H9 (cell line): Measurements from ENCODE around the gene CDK2AP2. TPM values are rescaled to one million over a fixed set of nuclear protein-coding genes. Genes with fewer than 3 reads are reported as not detected.

Source experiments
- DNase-seq: peaks from one replicate; pipeline ENCODE4 v3.0.0-alpha.2; 2017
- H2AFZ ChIP-seq: one replicate; pipeline ENCODE4 v1.6.1; 2013; ENCODE audit warnings: mild to moderate bottlenecking, low read length, control low read depth, moderate library complexity
- H2AK5ac ChIP-seq: 2 replicates; pipeline ENCODE4 v1.6.1; 2013; ENCODE audit warnings: low read length, control low read depth, mixed read lengths; ENCODE audit not compliant: insufficient read length
- H2BK120ac ChIP-seq: one replicate; pipeline ENCODE4 v1.6.1; 2013; ENCODE audit warnings: low read depth, mild to moderate bottlenecking, low read length, control low read depth, inconsistent platforms; ENCODE audit not compliant: poor library complexity, severe bottlenecking
- H2BK12ac ChIP-seq: 2 replicates; pipeline ENCODE4 v1.6.1; 2013; ENCODE audit warnings: low read length, control low read depth, mixed read lengths, low read depth; ENCODE audit not compliant: insufficient read length
- H2BK15ac ChIP-seq: 2 replicates; pipeline ENCODE4 v1.6.1; 2013; ENCODE audit warnings: low read depth, low read length, control low read depth
- H2BK20ac ChIP-seq: one replicate; pipeline ENCODE4 v1.6.1; 2013; ENCODE audit warnings: low read depth, mild to moderate bottlenecking, low read length, control low read depth, inconsistent platforms; ENCODE audit not compliant: poor library complexity, severe bottlenecking
- H2BK5ac ChIP-seq: 2 replicates; pipeline ENCODE4 v1.6.1; 2013; ENCODE audit warnings: low read length, control low read depth, mixed read lengths; ENCODE audit not compliant: insufficient read length
- H3K14ac ChIP-seq: 2 replicates; pipeline ENCODE4 v1.6.1; 2013; ENCODE audit warnings: low read length, control low read depth; ENCODE audit not compliant: insufficient read depth
- H3K18ac ChIP-seq: 2 replicates; pipeline ENCODE4 v1.6.1; 2013; ENCODE audit warnings: low read depth, mild to moderate bottlenecking, mixed read lengths, low read length, control low read depth; ENCODE audit not compliant: insufficient read length
- H3K23ac ChIP-seq: 2 replicates; pipeline ENCODE4 v1.6.1; 2013; ENCODE audit warnings: low read length, control low read depth, mixed read lengths, low read depth; ENCODE audit not compliant: insufficient read length
- H3K23me2 ChIP-seq: 2 replicates; pipeline ENCODE4 v1.6.1; 2013; ENCODE audit warnings: low read depth, mild to moderate bottlenecking, mixed read lengths, low read length, control low read depth; ENCODE audit not compliant: insufficient read length, poor library complexity, severe bottlenecking
- H3K27ac ChIP-seq: 2 replicates; pipeline ENCODE4 v1.5.1; 2013; ENCODE audit warnings: low read length, control low read depth, mixed read lengths, low read depth; ENCODE audit not compliant: insufficient read length
- H3K27me3 ChIP-seq: 2 replicates; pipeline ENCODE4 v1.6.1; 2013; ENCODE audit warnings: low read length, control low read depth, inconsistent platforms; ENCODE audit not compliant: insufficient read depth
- H3K4ac ChIP-seq: 2 replicates; pipeline ENCODE4 v1.6.1; 2013; ENCODE audit warnings: low read depth, mild to moderate bottlenecking, control low read depth, inconsistent platforms, low read length, moderate library complexity
- H3K4me1 ChIP-seq: 2 replicates; pipeline ENCODE4 v1.6.1; 2013; ENCODE audit warnings: low read length, control low read depth, inconsistent platforms; ENCODE audit not compliant: insufficient read depth
- H3K4me2 ChIP-seq: 2 replicates; pipeline ENCODE4 v1.6.1; 2013; ENCODE audit warnings: low read length, control low read depth, mixed read lengths; ENCODE audit not compliant: insufficient read length, insufficient read depth
- H3K56ac ChIP-seq: 2 replicates; pipeline ENCODE4 v1.6.1; 2013; ENCODE audit warnings: low read depth, mild to moderate bottlenecking, mixed read lengths, low read length, control low read depth; ENCODE audit not compliant: insufficient read length
- H3K79me1 ChIP-seq: 2 replicates; pipeline ENCODE4 v1.6.1; 2013; ENCODE audit warnings: low read depth, mild to moderate bottlenecking, moderate library complexity, low read length, control low read depth, inconsistent platforms; ENCODE audit not compliant: insufficient read depth, poor library complexity, severe bottlenecking
- H3K79me2 ChIP-seq: 2 replicates; pipeline ENCODE4 v1.6.1; 2013; ENCODE audit warnings: low read length, control low read depth, inconsistent platforms; ENCODE audit not compliant: insufficient read depth
- H3K9ac ChIP-seq: 2 replicates; pipeline ENCODE4 v1.6.1; 2013; ENCODE audit warnings: low read length, control low read depth, mixed read lengths; ENCODE audit not compliant: insufficient read length; ENCODE audit errors: extremely low read depth
- H3K9me3 ChIP-seq: one replicate; pipeline ENCODE4 v1.6.1; 2013; ENCODE audit warnings: low read depth, low read length, inconsistent platforms; ENCODE audit not compliant: control insufficient read depth
- H3T11ph ChIP-seq: one replicate; pipeline ENCODE4 v1.6.1; 2013; ENCODE audit warnings: mild to moderate bottlenecking, low read length, control low read depth, inconsistent platforms
- H4K20me1 ChIP-seq: one replicate; pipeline ENCODE4 v1.6.1; 2013; ENCODE audit not compliant: control insufficient read depth, insufficient read length, insufficient read depth
- H4K5ac ChIP-seq: 2 replicates; pipeline ENCODE4 v1.6.1; 2013; ENCODE audit warnings: low read depth, mild to moderate bottlenecking, mixed read lengths, low read length, control low read depth; ENCODE audit not compliant: insufficient read length
- H4K8ac ChIP-seq: replicated peaks from 2 replicates; pipeline ENCODE4 v1.6.1; 2013; ENCODE audit warnings: low read length, control low read depth, mixed read lengths, low read depth; ENCODE audit not compliant: insufficient read length
- H4K91ac ChIP-seq: 2 replicates; pipeline ENCODE4 v1.6.1; 2013; ENCODE audit warnings: low read depth, mild to moderate bottlenecking, moderate library complexity, mixed read lengths, low read length, control low read depth; ENCODE audit not compliant: insufficient read length
- H3K27ac Mint-ChIP-seq, 3 experiments: 2 replicates in 2 of 3; 3 replicates in 1 of 3; pipeline ENCODE4 v1.8.0; 2020 to 2021; ENCODE audit warnings: mixed read lengths in 3 of 3, mild to moderate bottlenecking in 1 of 3, moderate library complexity in 1 of 3
- H3K27me3 Mint-ChIP-seq: 2 replicates; pipeline ENCODE4 v1.8.0; 2021; ENCODE audit warnings: low read depth, mild to moderate bottlenecking, moderate library complexity, mixed read lengths
- H3K36me3 Mint-ChIP-seq, 3 experiments: 2 replicates in 2 of 3; 3 replicates in 1 of 3; pipeline ENCODE4 v1.8.0; 2020 to 2021; ENCODE audit warnings: low read depth in 3 of 3, mixed read lengths in 3 of 3; ENCODE audit not compliant: insufficient read depth in 1 of 3
- H3K4me1 Mint-ChIP-seq, 2 experiments: 2 replicates each; pipeline ENCODE4 v1.8.0; 2020; ENCODE audit warnings: mixed read lengths in 2 of 2
- H3K4me3 Mint-ChIP-seq, 2 experiments: 2 replicates in 1 of 2; 3 replicates in 1 of 2; pipeline ENCODE4 v1.8.0; 2020 to 2021; ENCODE audit warnings: mild to moderate bottlenecking in 2 of 2, mixed read lengths in 2 of 2, moderate library complexity in 1 of 2
- H3K9me3 Mint-ChIP-seq, 2 experiments: 2 replicates in 1 of 2; 3 replicates in 1 of 2; pipeline ENCODE4 v1.8.0; 2020; ENCODE audit warnings: mild to moderate bottlenecking in 2 of 2, mixed read lengths in 2 of 2, moderate library complexity in 1 of 2
- WGBS: extraction: QIAGEN DNeasy Blood & Tissue Kit; methylation state at CpG from one replicate; pipeline ENCODE4 v1.1.7; 2013; ENCODE audit warnings: missing lambda C conversion rate, low lambda C conversion rate, mixed read lengths; ENCODE audit not compliant: insufficient read length; ENCODE audit errors: extremely low coverage; 5-methylcytosine and 5-hydroxymethylcytosine counted together
- total RNA-seq: library from RNA; stranded (reverse); gene quantifications from 2 replicates; pipeline ENCODE4 v1.2.1, GENCODE V29; 2021
- TF ChIP-seq, protein P1 (sequence below): fragments of 200-600 bp; sonication (generic); conservative IDR thresholded peaks from 3 replicates; pipeline ENCODE4 v1.8.0; 2021; ENCODE audit warnings: antibody characterized with exemption, mild to moderate bottlenecking

Gene CDK2AP2
- total RNA-seq, 1 experiment from 2014 or later, result 36.1 TPM

GRCh38 chr11:67468056-67468455, 39.9 kb downstream of the CDK2AP2 start:
- H3K23ac ChIP-seq, result no peak overlapping the region
- H3K14ac ChIP-seq, result no peak overlapping the region
- H3K27ac Mint-ChIP-seq, result peak overlapping the region; percentile 63 to 95 (median 80); a peak in 4 of 7 replicates
- H3T11ph ChIP-seq, result no peak overlapping the region
- H2BK120ac ChIP-seq, result no peak overlapping the region
- no peak overlapping the region for H4K5ac ChIP-seq
- H3K9me3 ChIP-seq, result no peaks in the 10 kb centered on the region
- no peaks in the 10 kb centered on the region for H3K79me2 ChIP-seq
- peaks cover 20 to 25% of the 10 kb centered on the region in 2 experiments for H3K4me1 Mint-ChIP-seq
- peak overlapping the region; percentile 87 to 90 for H3K4me3 Mint-ChIP-seq
- H2BK12ac ChIP-seq, result no peak overlapping the region
- no peaks in the 10 kb centered on the region for H3K9me3 Mint-ChIP-seq
- H4K8ac ChIP-seq, result no peak overlapping the region
- TF ChIP-seq, protein P1, sequence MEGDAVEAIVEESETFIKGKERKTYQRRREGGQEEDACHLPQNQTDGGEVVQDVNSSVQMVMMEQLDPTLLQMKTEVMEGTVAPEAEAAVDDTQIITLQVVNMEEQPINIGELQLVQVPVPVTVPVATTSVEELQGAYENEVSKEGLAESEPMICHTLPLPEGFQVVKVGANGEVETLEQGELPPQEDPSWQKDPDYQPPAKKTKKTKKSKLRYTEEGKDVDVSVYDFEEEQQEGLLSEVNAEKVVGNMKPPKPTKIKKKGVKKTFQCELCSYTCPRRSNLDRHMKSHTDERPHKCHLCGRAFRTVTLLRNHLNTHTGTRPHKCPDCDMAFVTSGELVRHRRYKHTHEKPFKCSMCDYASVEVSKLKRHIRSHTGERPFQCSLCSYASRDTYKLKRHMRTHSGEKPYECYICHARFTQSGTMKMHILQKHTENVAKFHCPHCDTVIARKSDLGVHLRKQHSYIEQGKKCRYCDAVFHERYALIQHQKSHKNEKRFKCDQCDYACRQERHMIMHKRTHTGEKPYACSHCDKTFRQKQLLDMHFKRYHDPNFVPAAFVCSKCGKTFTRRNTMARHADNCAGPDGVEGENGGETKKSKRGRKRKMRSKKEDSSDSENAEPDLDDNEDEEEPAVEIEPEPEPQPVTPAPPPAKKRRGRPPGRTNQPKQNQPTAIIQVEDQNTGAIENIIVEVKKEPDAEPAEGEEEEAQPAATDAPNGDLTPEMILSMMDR, result no peak
- no peak overlapping the region for H3K56ac ChIP-seq
- H3K79me1 ChIP-seq, result no peaks in the 10 kb centered on the region
- H3K4me2 ChIP-seq, result peak overlapping the region; percentile 67
- no peak overlapping the region for H2AFZ ChIP-seq
- no peak overlapping the region for H3K4ac ChIP-seq
- H4K20me1 ChIP-seq, result no peaks in the 10 kb centered on the region
- peaks cover 3% of the 10 kb centered on the region; the same call in 1 of the 2 replicates for H3K27me3 ChIP-seq
- no CpG with 5 or more reads among the region's 5 CpGs for WGBS
- peak overlapping the region; percentile 43 for H3K9ac ChIP-seq
- H2AK5ac ChIP-seq, result no peak overlapping the region
- peaks cover 12% of the 10 kb centered on the region for H3K23me2 ChIP-seq
- H3K4me1 ChIP-seq, result no peaks in the 10 kb centered on the region; the same call in 1 of the 2 replicates
- H3K27ac ChIP-seq, result no peak overlapping the region
- H3K36me3 Mint-ChIP-seq, result peaks cover 0 to 4% (median 0%) of the 10 kb centered on the region in 3 experiments; a peak in 2 of 7 replicates
- H2BK20ac ChIP-seq, result no peak overlapping the region
- peaks cover 6% of the 10 kb centered on the region for H3K27me3 Mint-ChIP-seq
- DNase-seq, result no peak
- no peak overlapping the region for H2BK5ac ChIP-seq
- no peak overlapping the region for H4K91ac ChIP-seq
- no peak overlapping the region for H2BK15ac ChIP-seq
- no peak overlapping the region for H3K18ac ChIP-seq
